ENCODE measurements around the gene CP. TPM values are rescaled to one million over a fixed set of nuclear protein-coding genes. Genes with fewer than 3 reads are reported as not detected.
"Not testable (repeated sequence)": the region's sequence is repeated elsewhere in the genome, so short reads cannot be mapped to it uniquely, and the experiment has no call there.

The CP gene
- polyA plus RNA-seq, 1 donor = 0.57 TPM

GRCh38 chr3:149231871-149232270 is 10.2 kb upstream of the CP start:
- no peak overlapping the region for H3K4me3 ChIP-seq (ENCODE audit: low read length)
- DNase-seq = no peak
- WGBS (ENCODE audit: insufficient coverage, low lambda C conversion rate) = 100% methylated on average over 1 of the region's 2 CpGs
- H3K27ac ChIP-seq (ENCODE audit: low read length) = no peak overlapping the region
- H3K4me1 ChIP-seq (ENCODE audit: control insufficient read depth, insufficient read depth, low read length) = peaks cover 13% of the 10 kb centered on the region
- H3K27me3 ChIP-seq (ENCODE audit: control insufficient read depth, insufficient read depth, low read length) = no peaks in the 10 kb centered on the region
- H3K36me3 ChIP-seq (ENCODE audit: control insufficient read depth, insufficient read depth, low read length) = no peaks in the 10 kb centered on the region
- H3K9me3 ChIP-seq (ENCODE audit: control insufficient read depth, low read depth, low read length) = no peaks in the 10 kb centered on the region

GRCh38 chr3:149227591-149228268 is 6.1 kb upstream of the CP start:
- H3K27ac ChIP-seq (ENCODE audit: low read length) = no peak overlapping the region
- no peak for DNase-seq
- 90% methylated on average over 1 of the region's 5 CpGs for WGBS (ENCODE audit: insufficient coverage, low lambda C conversion rate)
- peaks cover 14% of the 10 kb centered on the region for H3K4me1 ChIP-seq (ENCODE audit: control insufficient read depth, insufficient read depth, low read length)
- H3K9me3 ChIP-seq (ENCODE audit: control insufficient read depth, low read depth, low read length) = no peaks in the 10 kb centered on the region
- no peaks in the 10 kb centered on the region for H3K27me3 ChIP-seq (ENCODE audit: control insufficient read depth, insufficient read depth, low read length)
- no peak overlapping the region for H3K4me3 ChIP-seq (ENCODE audit: low read length)
- H3K36me3 ChIP-seq (ENCODE audit: control insufficient read depth, insufficient read depth, low read length) = no peaks in the 10 kb centered on the region

GRCh38 chr3:149226776-149227175 is 5.1 kb upstream of the CP start:
- DNase-seq = no peak
- peaks cover 14% of the 10 kb centered on the region for H3K4me1 ChIP-seq (ENCODE audit: control insufficient read depth, insufficient read depth, low read length)
- H3K27me3 ChIP-seq (ENCODE audit: control insufficient read depth, insufficient read depth, low read length) = no peaks in the 10 kb centered on the region
- H3K36me3 ChIP-seq (ENCODE audit: control insufficient read depth, insufficient read depth, low read length) = no peaks in the 10 kb centered on the region
- 100% methylated on average over 1 of the region's 1 CpG for WGBS (ENCODE audit: insufficient coverage, low lambda C conversion rate)
- H3K4me3 ChIP-seq (ENCODE audit: low read length) = no peak overlapping the region
- no peaks in the 10 kb centered on the region for H3K9me3 ChIP-seq (ENCODE audit: control insufficient read depth, low read depth, low read length)
- no peak overlapping the region for H3K27ac ChIP-seq (ENCODE audit: low read length)

- H3K36me3 ChIP-seq (ENCODE audit: control insufficient read depth, insufficient read depth, low read length) = no peaks in the 10 kb centered on the region
- H3K9me3 ChIP-seq (ENCODE audit: control insufficient read depth, low read depth, low read length) = no peaks in the 10 kb centered on the region
- peak; percentile 81 to 94 for DNase-seq
- peak overlapping the region; percentile 83 for H3K27ac ChIP-seq (ENCODE audit: low read length)
- peak overlapping the region; percentile 40 for H3K4me3 ChIP-seq (ENCODE audit: low read length)
- H3K27me3 ChIP-seq (ENCODE audit: control insufficient read depth, insufficient read depth, low read length) = no peaks in the 10 kb centered on the region
- WGBS (ENCODE audit: insufficient coverage, low lambda C conversion rate) = 0% methylated on average over 1 of the region's 9 CpGs
- H3K4me1 ChIP-seq (ENCODE audit: control insufficient read depth, insufficient read depth, low read length) = peaks cover 14% of the 10 kb centered on the region
Observed at GRCh38 chr3:149224736-149225594, 3.3 kb upstream of the CP start.

- no peaks in the 10 kb centered on the region for H3K27me3 ChIP-seq (ENCODE audit: control insufficient read depth, insufficient read depth, low read length)
Observed at GRCh38 chr3:149223461-149223820, 1.8 kb upstream of the CP start.

GRCh38 chr3:149219380-149220121 is 2.1 kb downstream of the CP start:
- H3K4me1 ChIP-seq (ENCODE audit: control insufficient read depth, insufficient read depth, low read length) = peaks cover 27% of the 10 kb centered on the region
- not testable (repeated sequence) for DNase-seq
- no CpG with 5 or more reads among the region's 1 CpG for WGBS (ENCODE audit: insufficient coverage, low lambda C conversion rate)

More at GRCh38 chr3:149223461-149223820, 1.8 kb upstream of the CP start:
- WGBS (ENCODE audit: insufficient coverage, low lambda C conversion rate) = no CpG with 5 or more reads among the region's 6 CpGs
- DNase-seq = no peak
- H3K27ac ChIP-seq (ENCODE audit: low read length) = peak overlapping the region; percentile 16
- no peak overlapping the region for H3K4me3 ChIP-seq (ENCODE audit: low read length)
- H3K36me3 ChIP-seq (ENCODE audit: control insufficient read depth, insufficient read depth, low read length) = no peaks in the 10 kb centered on the region
- no peaks in the 10 kb centered on the region for H3K9me3 ChIP-seq (ENCODE audit: control insufficient read depth, low read depth, low read length)
- peaks cover 14% of the 10 kb centered on the region for H3K4me1 ChIP-seq (ENCODE audit: control insufficient read depth, insufficient read depth, low read length)

GRCh38 chr3:149217347-149217746 is 4.3 kb downstream of the CP start:
- H3K27ac ChIP-seq (ENCODE audit: low read length) = no peak overlapping the region
- no peaks in the 10 kb centered on the region for H3K27me3 ChIP-seq (ENCODE audit: control insufficient read depth, insufficient read depth, low read length)
- WGBS (ENCODE audit: insufficient coverage, low lambda C conversion rate) = no CpG with 5 or more reads among the region's 5 CpGs
- H3K4me1 ChIP-seq (ENCODE audit: control insufficient read depth, insufficient read depth, low read length) = peaks cover 22% of the 10 kb centered on the region
- H3K4me3 ChIP-seq (ENCODE audit: low read length) = no peak overlapping the region
- no peaks in the 10 kb centered on the region for H3K9me3 ChIP-seq (ENCODE audit: control insufficient read depth, low read depth, low read length)
- H3K36me3 ChIP-seq (ENCODE audit: control insufficient read depth, insufficient read depth, low read length) = no peaks in the 10 kb centered on the region
- DNase-seq = no peak

More at GRCh38 chr3:149219380-149220121, 2.1 kb downstream of the CP start:
- not testable (repeated sequence) for H3K4me3 ChIP-seq (ENCODE audit: low read length); H3K27ac ChIP-seq (ENCODE audit: low read length); H3K9me3 ChIP-seq (ENCODE audit: control insufficient read depth, low read depth, low read length); H3K27me3 ChIP-seq (ENCODE audit: control insufficient read depth, insufficient read depth, low read length); H3K36me3 ChIP-seq (ENCODE audit: control insufficient read depth, insufficient read depth, low read length)

- H3K27ac ChIP-seq (ENCODE audit: low read length) = peak overlapping the region; percentile 16
- DNase-seq = peak in 1 of 2 donors; percentile 57
- H3K36me3 ChIP-seq (ENCODE audit: control insufficient read depth, insufficient read depth, low read length) = no peaks in the 10 kb centered on the region
- H3K9me3 ChIP-seq (ENCODE audit: control insufficient read depth, low read depth, low read length) = no peaks in the 10 kb centered on the region
- H3K27me3 ChIP-seq (ENCODE audit: control insufficient read depth, insufficient read depth, low read length) = no peaks in the 10 kb centered on the region
- no CpG with 5 or more reads among the region's 4 CpGs for whole genome bisulfite sequencing (ENCODE audit: insufficient coverage, low lambda C conversion rate)
- H3K4me3 ChIP-seq (ENCODE audit: low read length) = no peak overlapping the region
- peaks cover 22% of the 10 kb centered on the region for H3K4me1 ChIP-seq (ENCODE audit: control insufficient read depth, insufficient read depth, low read length)
Observed at GRCh38 chr3:149216193-149216869, 5.3 kb downstream of the CP start.

- Histone ChIP-seq H3K27me3 (ENCODE audit: control insufficient read depth, insufficient read depth, low read length) (no peaks in the 10 kb centered on the region), H3K27ac (ENCODE audit: low read length) (no peak overlapping the region), H3K9me3 (ENCODE audit: control insufficient read depth, low read depth, low read length) (no peaks in the 10 kb centered on the region), H3K4me1 (ENCODE audit: control insufficient read depth, insufficient read depth, low read length) (peaks cover 22% of the 10 kb centered on the region), H3K4me3 (ENCODE audit: low read length) (no peak overlapping the region), H3K36me3 (ENCODE audit: control insufficient read depth, insufficient read depth, low read length) (no peaks in the 10 kb centered on the region)
- no CpG with 5 or more reads among the region's 2 CpGs for WGBS (ENCODE audit: insufficient coverage, low lambda C conversion rate)
- no peak for DNase-seq
Observed at GRCh38 chr3:149215515-149215914, 6.1 kb downstream of the CP start.

GRCh38 chr3:149214702-149215101 is 6.9 kb downstream of the CP start:
- H3K9me3 ChIP-seq (ENCODE audit: control insufficient read depth, low read depth, low read length) = no peaks in the 10 kb centered on the region
- DNase-seq = peak; percentile 63 to 85
- no CpG with 5 or more reads among the region's 1 CpG for WGBS (ENCODE audit: insufficient coverage, low lambda C conversion rate)
- H3K4me3 ChIP-seq (ENCODE audit: low read length) = no peak overlapping the region
- no peaks in the 10 kb centered on the region for H3K36me3 ChIP-seq (ENCODE audit: control insufficient read depth, insufficient read depth, low read length)
- H3K4me1 ChIP-seq (ENCODE audit: control insufficient read depth, insufficient read depth, low read length) = peaks cover 22% of the 10 kb centered on the region
- H3K27me3 ChIP-seq (ENCODE audit: control insufficient read depth, insufficient read depth, low read length) = no peaks in the 10 kb centered on the region
- peak overlapping the region; percentile 67 for H3K27ac ChIP-seq (ENCODE audit: low read length)

Measured in large intestine (tissue), 3 donors.